Right lobe of liver (tissue), 4 donors: ENCODE results near the gene JAM3.

ENCODE experiments used
- POLR2A ChIP-seq: fragments of 450-650 bp; IDR thresholded peaks from one replicate; pipeline ENCODE4 v1.6.1; 2017; ENCODE audit warnings: antibody characterized with exemption, mild to moderate bottlenecking
- TF ChIP-seq, protein P1 (sequence below), 4 donors: fragments of 200-600 bp in 3 of 4; fragments of 450-650 bp in 1 of 4; IDR thresholded peaks; one replicate each; pipeline versions ENCODE4 v1.5.1 to v1.8.0; 2016 to 2022; ENCODE audit warnings: antibody characterized with exemption in 4 of 4, mild to moderate bottlenecking in 2 of 4
- donor health status: DM: no; HTN: no; CAD: no.
- donor health status: DM: no; HTN: no; CAD: no.
- donor health status: DM: no; HTN: yes; CAD: no.

DNA sequence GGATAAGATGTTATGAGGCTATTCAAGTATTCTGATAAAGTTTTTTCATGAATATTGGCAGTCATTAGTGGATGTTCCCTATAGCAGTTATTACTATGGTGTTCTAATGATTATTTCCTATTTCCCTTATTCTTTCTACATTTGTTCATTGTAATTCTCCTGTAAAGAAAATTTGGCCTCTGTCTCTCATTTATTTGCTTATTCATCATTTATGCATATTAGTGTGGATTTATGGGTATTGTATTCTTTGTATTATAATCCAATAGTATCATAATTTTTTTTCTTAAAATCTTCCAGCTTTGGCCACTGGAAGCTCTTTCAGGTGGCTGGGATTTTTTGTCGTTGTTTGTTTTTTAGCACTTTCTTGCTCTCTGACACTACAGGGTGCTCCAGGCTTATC lies 47.3 kb downstream of the JAM3 start:
- TF ChIP-seq, protein P1, sequence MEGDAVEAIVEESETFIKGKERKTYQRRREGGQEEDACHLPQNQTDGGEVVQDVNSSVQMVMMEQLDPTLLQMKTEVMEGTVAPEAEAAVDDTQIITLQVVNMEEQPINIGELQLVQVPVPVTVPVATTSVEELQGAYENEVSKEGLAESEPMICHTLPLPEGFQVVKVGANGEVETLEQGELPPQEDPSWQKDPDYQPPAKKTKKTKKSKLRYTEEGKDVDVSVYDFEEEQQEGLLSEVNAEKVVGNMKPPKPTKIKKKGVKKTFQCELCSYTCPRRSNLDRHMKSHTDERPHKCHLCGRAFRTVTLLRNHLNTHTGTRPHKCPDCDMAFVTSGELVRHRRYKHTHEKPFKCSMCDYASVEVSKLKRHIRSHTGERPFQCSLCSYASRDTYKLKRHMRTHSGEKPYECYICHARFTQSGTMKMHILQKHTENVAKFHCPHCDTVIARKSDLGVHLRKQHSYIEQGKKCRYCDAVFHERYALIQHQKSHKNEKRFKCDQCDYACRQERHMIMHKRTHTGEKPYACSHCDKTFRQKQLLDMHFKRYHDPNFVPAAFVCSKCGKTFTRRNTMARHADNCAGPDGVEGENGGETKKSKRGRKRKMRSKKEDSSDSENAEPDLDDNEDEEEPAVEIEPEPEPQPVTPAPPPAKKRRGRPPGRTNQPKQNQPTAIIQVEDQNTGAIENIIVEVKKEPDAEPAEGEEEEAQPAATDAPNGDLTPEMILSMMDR (IDR thresholded peaks at IDR 0.05): no peak
- no peak for TF ChIP-seq POLR2A
